Loucy (cell line): Measurements from ENCODE around the gene CEP97.

Experiments
- H2AFZ ChIP-seq: fragments of 200-600 bp; sonication (generic); 2 replicates; pipeline ENCODE4 v1.6.0; 2016; ENCODE audit warnings: antibody characterized with exemption, mild to moderate bottlenecking, low read length, moderate library complexity
- H3F3A ChIP-seq: fragments of 200-600 bp; 2 replicates; pipeline ENCODE4 v1.6.0; 2016; ENCODE audit warnings: antibody characterized with exemption, low read depth, mild to moderate bottlenecking
- H3K27me3 ChIP-seq: fragments of 200-600 bp; sonication (generic); 2 replicates; pipeline ENCODE4 v1.6.1; 2014; ENCODE audit warnings: low read length, mild to moderate bottlenecking; ENCODE audit not compliant: insufficient read depth, poor library complexity, severe bottlenecking
- H3K36me3 ChIP-seq: fragments of 200-600 bp; sonication (generic); 2 replicates; pipeline ENCODE4 v1.6.1; 2016; ENCODE audit warnings: low read length; ENCODE audit not compliant: insufficient read depth
- H3K4me1 ChIP-seq: fragments of 200-600 bp; sonication (generic); 2 replicates; pipeline ENCODE4 v1.5.1; 2014; ENCODE audit warnings: low read length, mild to moderate bottlenecking; ENCODE audit not compliant: insufficient read depth, poor library complexity, severe bottlenecking
- H3K4me2 ChIP-seq: fragments of 200-600 bp; sonication (generic); 2 replicates; pipeline ENCODE4 v1.6.0; 2014; ENCODE audit warnings: antibody characterized with exemption, low read length, low read depth, mild to moderate bottlenecking; ENCODE audit not compliant: poor library complexity, severe bottlenecking
- H3K4me3 ChIP-seq: fragments of 200-600 bp; sonication (generic); 2 replicates; pipeline ENCODE4 v1.5.1; 2014; ENCODE audit warnings: low read length, mild to moderate bottlenecking, mixed read lengths; ENCODE audit not compliant: poor library complexity, severe bottlenecking
- H3K79me2 ChIP-seq: fragments of 200-600 bp; sonication (generic); 2 replicates; pipeline ENCODE4 v1.6.1; 2014; ENCODE audit warnings: low read length; ENCODE audit not compliant: insufficient read depth
- H3K9ac ChIP-seq: fragments of 200-600 bp; sonication (generic); 2 replicates; pipeline ENCODE4 v1.6.0; 2014; ENCODE audit warnings: mild to moderate bottlenecking, low read depth, low read length, moderate library complexity; ENCODE audit not compliant: poor library complexity, severe bottlenecking
- H3K9me2 ChIP-seq: fragments of 200-600 bp; sonication (generic); replicated peaks from 2 replicates; pipeline ENCODE4 v1.6.1; 2016; ENCODE audit warnings: low read depth, low read length, mixed read lengths
- H3K9me3 ChIP-seq: fragments of 200-600 bp; sonication (generic); 2 replicates; pipeline ENCODE4 v1.6.1; 2014; ENCODE audit warnings: mild to moderate bottlenecking, antibody characterized with exemption, low read length, low read depth; ENCODE audit not compliant: insufficient read depth
- H4K20me1 ChIP-seq: fragments of 200-600 bp; sonication (generic); 2 replicates; pipeline ENCODE4 v1.6.0; 2014; ENCODE audit warnings: antibody characterized with exemption, low read length, mild to moderate bottlenecking; ENCODE audit not compliant: insufficient read depth, poor library complexity, severe bottlenecking
- CTCF ChIP-seq: fragments of 200-600 bp; sonication (generic); conservative IDR thresholded peaks from 2 replicates; pipeline ENCODE4 v1.5.1; 2014; ENCODE audit warnings: mild to moderate bottlenecking, antibody characterized with exemption, low read length
- EZH2phosphoT487 ChIP-seq: fragments of 200-600 bp; IDR thresholded peaks from 2 replicates; pipeline ENCODE4 v1.6.1; 2018; ENCODE audit warnings: antibody characterized with exemption, mild to moderate bottlenecking, moderate library complexity, borderline replicate concordance

CEP97 gene

GRCh38 chr3:101680466-101680865 is 43.9 kb upstream of the CEP97 start:
- peaks cover 11% of the 10 kb centered on the region; the same call in 1 of the 2 replicates for H3F3A ChIP-seq
- H3K9me3 ChIP-seq = no peaks in the 10 kb centered on the region
- TF ChIP-seq CTCF (no peak), EZH2phosphoT487 (no peak)
- H4K20me1 ChIP-seq = peaks cover 57% of the 10 kb centered on the region
- peaks cover 47% of the 10 kb centered on the region for H3K4me1 ChIP-seq
- H3K9me2 ChIP-seq = no peaks in the 10 kb centered on the region
- H3K4me2 ChIP-seq = no peak overlapping the region
- H3K79me2 ChIP-seq = peaks cover 69% of the 10 kb centered on the region
- H3K27me3 ChIP-seq = no peaks in the 10 kb centered on the region
- H3K36me3 ChIP-seq = peaks cover 52% of the 10 kb centered on the region
- H3K4me3 ChIP-seq = no peak overlapping the region
- H2AFZ ChIP-seq = no peak overlapping the region
- H3K9ac ChIP-seq = no peak overlapping the region

GRCh38 chr3:101685050-101685400 is 39.4 kb upstream of the CEP97 start:
- peaks cover 65% of the 10 kb centered on the region for H3K79me2 ChIP-seq
- H3K4me2 ChIP-seq = peak overlapping the region; percentile 100
- H3F3A ChIP-seq = peaks cover 15% of the 10 kb centered on the region; the same call in 1 of the 2 replicates
- peaks cover 49% of the 10 kb centered on the region for H3K36me3 ChIP-seq
- H3K27me3 ChIP-seq = peaks cover 6% of the 10 kb centered on the region
- H2AFZ ChIP-seq = no peak overlapping the region
- no peak for TF ChIP-seq EZH2phosphoT487
- TF ChIP-seq CTCF = no peak
- H3K4me3 ChIP-seq = peak overlapping the region; percentile 95
- H4K20me1 ChIP-seq = peaks cover 59% of the 10 kb centered on the region
- H3K9me2 ChIP-seq = no peaks in the 10 kb centered on the region
- peak overlapping the region; percentile 94 for H3K9ac ChIP-seq
- H3K4me1 ChIP-seq = peaks cover 37% of the 10 kb centered on the region
- H3K9me3 ChIP-seq = no peaks in the 10 kb centered on the region

GRCh38 chr3:101685870-101686307 is 38.5 kb upstream of the CEP97 start:
- Histone ChIP-seq H3K27me3 (peaks cover 6% of the 10 kb centered on the region), H2AFZ (peak overlapping the region; percentile 83; the same call in 1 of the 2 replicates), H3F3A (peaks cover 11% of the 10 kb centered on the region; the same call in 1 of the 2 replicates), H3K36me3 (peaks cover 41% of the 10 kb centered on the region), H3K9me3 (no peaks in the 10 kb centered on the region), H3K79me2 (peaks cover 56% of the 10 kb centered on the region), H3K9me2 (no peaks in the 10 kb centered on the region), H3K4me2 (peak overlapping the region; percentile 100), H3K4me1 (peaks cover 37% of the 10 kb centered on the region), H3K4me3 (peak overlapping the region; percentile 95), H3K9ac (peak overlapping the region; percentile 94), H4K20me1 (peaks cover 53% of the 10 kb centered on the region)
- TF ChIP-seq CTCF (no peak), EZH2phosphoT487 (no peak)
